GM21786 (cell line): ENCODE data around the gene BAZ2A.
A peak's percentile ranks its signal among the peaks of the same experiment; 100 is the strongest.
"Not testable (repeated sequence)": the region's sequence is repeated elsewhere in the genome, so short reads cannot be mapped to it uniquely, and the experiment has no call there.

Source experiments
- ATAC-seq: cut with Tn5 transposase; IDR thresholded peaks from one replicate; pipeline ENCODE4 v1.9.1; 2021; ENCODE audit not compliant: unreplicated experiment

The BAZ2A gene

GRCh38 chr12:56599041-56599440, 31.1 kb downstream of the BAZ2A start:
- no peak for ATAC-seq

- ATAC-seq: no peak
Observed at GRCh38 chr12:56596815-56597214, 33.3 kb downstream of the BAZ2A start.

GRCh38 chr12:56593909-56594621, 36.1 kb downstream of the BAZ2A start:
- peak; percentile 43 for ATAC-seq

- no peak for ATAC-seq
Observed at GRCh38 chr12:56591961-56592360, 38.2 kb downstream of the BAZ2A start.

GRCh38 chr12:56591126-56591525, 39.0 kb downstream of the BAZ2A start:
- ATAC-seq: no peak

- ATAC-seq: no peak
Observed at GRCh38 chr12:56590237-56590830, 39.8 kb downstream of the BAZ2A start.

- no peak for ATAC-seq
Observed at GRCh38 chr12:56589783-56590182, 40.3 kb downstream of the BAZ2A start.

GRCh38 chr12:56585098-56585497, 45.0 kb downstream of the BAZ2A start:
- no peak for ATAC-seq

- no peak for ATAC-seq
Observed at GRCh38 chr12:56581418-56582145, 48.5 kb downstream of the BAZ2A start.

GRCh38 chr12:56578983-56579546, 51.1 kb downstream of the BAZ2A start:
- no peak for ATAC-seq

- ATAC-seq: not testable (repeated sequence)
Observed at GRCh38 chr12:56577248-56577647, 52.9 kb downstream of the BAZ2A start.

GRCh38 chr12:56574210-56574609, 55.9 kb downstream of the BAZ2A start:
- ATAC-seq: no peak

- ATAC-seq: no peak
Observed at GRCh38 chr12:56572288-56572687, 57.8 kb downstream of the BAZ2A start.

- ATAC-seq: no peak
Observed at GRCh38 chr12:56571121-56571520, 59.0 kb downstream of the BAZ2A start.

GRCh38 chr12:56568146-56568545, 62.0 kb downstream of the BAZ2A start:
- no peak for ATAC-seq

- no peak for ATAC-seq
Observed at GRCh38 chr12:56565510-56566101, 64.5 kb downstream of the BAZ2A start.

GRCh38 chr12:56551070-56551469, 79.1 kb downstream of the BAZ2A start:
- no peak for ATAC-seq

GRCh38 chr12:56546680-56547079, 83.4 kb downstream of the BAZ2A start:
- no peak for ATAC-seq
